GM18508 (cell line): ENCODE measurements around the gene UBTD2.

Source experiments
- ATAC-seq: cut with Tn5 transposase; IDR thresholded peaks from one replicate; pipeline ENCODE4 v1.9.1; 2021; ENCODE audit warnings: moderate number of reproducible peaks; ENCODE audit not compliant: insufficient read depth, unreplicated experiment

The UBTD2 gene

DNA sequence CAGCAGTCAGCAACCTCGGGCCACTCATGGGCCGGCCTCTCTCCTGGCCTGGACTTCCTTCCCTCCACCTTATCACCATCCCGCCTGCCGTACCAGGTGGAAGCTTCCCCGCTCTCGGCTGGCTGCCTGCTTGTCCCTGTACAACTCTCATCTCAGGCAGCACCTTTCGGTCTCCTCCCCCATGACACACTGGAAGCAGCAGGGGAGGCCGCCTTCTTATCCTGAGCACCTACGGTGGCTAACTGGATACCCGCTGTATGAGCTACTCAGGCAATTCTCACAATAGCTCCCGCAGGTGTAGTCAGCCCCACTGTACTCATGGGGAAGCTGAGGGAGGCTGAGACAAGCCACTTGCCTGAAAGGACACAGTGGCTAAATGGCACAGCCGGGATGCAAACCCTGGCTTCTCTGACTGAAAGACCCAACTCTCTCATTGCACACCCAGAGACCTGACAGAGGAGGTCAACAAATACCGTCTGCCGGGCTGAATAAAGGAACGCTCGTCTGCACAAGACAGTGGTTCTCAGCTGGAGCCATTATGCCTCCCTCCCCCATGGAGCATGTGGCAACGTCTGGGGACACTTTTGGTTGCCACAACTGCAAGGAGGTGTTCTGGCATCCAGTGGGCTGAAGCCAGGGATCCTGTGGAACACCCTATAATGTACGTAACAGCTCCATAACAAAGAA lies 105.1 kb downstream of the UBTD2 start:
- ATAC-seq, result no peak

DNA sequence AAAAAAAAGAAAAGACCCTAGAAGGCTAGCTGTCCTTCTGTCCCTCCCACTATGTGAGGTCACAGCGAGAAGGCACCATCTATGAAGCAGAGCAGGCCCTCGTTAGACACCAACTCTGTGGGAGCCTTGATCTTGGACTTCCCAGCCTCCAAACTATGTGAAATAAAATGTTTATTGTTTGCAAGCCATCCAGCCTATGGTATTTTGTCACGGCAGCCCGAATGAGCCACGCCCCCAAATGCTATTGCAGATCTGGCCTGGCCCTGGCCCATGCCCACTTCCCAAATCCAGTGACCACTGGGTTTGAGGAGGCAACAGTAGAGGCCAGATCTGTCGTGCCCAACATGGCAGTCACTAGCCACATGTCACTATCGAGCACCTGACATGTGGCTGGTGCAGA lies 106.4 kb downstream of the UBTD2 start:
- ATAC-seq, result no peak

DNA sequence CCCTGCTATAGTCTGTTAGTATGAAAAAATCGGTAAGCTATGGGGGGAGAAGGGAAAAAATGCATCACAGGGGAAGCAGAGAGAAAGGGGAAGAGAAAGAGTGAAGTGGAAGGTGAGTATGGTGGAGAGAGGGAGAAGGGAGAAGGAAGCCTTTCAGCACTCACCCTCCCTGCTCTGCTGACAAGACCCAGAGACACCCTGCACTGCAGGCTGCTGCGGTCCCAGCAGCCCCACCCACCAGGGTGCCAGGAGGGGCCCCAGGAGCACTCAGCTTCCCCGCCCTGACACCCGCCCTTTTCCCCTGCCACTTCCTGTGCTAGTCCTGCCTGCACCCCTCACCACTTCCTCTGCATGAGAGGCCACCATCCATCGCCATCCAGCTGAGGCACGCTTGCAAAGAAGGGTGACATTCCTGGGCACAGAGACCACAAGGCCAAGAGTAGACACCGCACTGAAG lies 108.3 kb downstream of the UBTD2 start:
- peak; percentile 33 for ATAC-seq

DNA sequence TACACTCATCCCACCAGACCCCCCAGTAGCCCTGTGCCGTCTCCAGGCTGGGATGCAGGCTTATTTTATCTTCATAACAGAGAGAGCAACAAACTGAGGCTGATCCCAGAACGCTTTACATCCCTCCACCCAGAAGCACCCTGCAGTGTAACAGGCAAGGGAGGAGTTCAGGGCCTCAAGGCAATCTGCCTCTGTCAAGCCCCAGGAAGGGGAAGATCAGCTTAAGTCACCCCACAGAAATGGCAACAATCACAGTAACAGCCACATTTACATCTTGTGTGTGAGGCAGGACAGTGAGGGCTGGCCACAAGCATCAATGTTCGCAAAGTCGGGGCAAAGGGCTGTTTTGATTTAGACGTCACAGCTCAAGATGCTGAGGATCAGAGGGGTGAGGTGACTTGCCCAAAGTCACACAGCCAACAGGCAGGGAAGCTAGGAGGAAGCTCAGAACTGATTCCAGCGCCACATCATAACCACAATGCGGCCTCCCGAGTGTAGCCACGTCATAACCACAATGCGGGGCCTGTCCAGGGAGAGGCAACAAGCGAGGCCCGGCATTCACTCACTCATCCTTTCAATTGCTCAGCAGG lies 109.9 kb downstream of the UBTD2 start:
- no peak for ATAC-seq

DNA sequence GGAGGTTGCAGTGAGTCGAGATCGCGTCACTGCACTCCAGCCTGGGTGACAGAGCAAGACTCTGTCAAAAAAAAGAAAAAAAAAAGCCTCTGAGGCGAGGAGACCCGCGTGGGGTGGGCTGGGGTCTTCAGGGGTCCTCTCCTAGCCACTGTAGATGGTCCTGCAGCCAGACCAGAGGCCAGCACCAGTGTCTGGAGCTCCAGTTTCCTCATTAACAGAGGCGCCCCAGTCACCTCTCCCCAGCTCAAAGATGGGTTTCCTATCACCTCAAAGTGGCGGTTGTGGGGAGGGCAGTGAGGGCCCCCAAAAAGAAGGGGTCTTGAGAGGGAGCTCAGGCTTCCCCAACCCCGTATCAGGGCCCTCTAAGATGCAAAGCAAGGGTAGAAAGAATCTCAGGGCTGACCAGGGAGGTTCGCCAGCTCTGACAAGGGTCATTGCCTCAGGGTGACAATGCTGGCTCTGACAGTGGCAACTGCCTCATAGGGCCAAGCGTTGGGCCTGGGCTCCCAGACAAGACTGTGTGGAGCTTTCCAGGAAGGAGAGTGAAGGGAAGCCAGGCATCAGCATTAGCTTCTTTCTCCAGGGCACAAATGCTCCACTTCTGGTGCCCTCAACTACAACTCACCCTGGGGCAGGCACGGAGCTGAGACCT lies 110.5 kb downstream of the UBTD2 start:
- no peak for ATAC-seq

DNA sequence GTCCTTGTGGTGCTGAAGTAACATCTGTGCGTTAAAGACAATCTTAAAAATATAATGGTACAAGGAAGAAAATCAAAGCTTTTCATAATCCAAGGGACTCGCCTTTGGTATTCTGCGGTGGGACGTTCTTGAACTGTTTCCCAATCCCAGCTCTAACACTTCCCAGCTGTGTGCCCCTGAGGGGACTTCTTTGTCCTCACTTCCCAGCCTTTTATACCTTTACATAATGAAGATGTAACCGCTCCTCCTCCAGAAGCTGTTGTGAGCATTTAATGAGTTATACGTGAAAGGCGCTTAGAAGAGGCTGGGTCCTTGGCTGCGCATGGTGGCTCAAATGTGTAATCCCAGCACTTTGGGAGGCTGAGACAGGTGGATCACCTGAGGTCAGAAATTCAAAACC lies 112.4 kb downstream of the UBTD2 start:
- ATAC-seq, result no peak

DNA sequence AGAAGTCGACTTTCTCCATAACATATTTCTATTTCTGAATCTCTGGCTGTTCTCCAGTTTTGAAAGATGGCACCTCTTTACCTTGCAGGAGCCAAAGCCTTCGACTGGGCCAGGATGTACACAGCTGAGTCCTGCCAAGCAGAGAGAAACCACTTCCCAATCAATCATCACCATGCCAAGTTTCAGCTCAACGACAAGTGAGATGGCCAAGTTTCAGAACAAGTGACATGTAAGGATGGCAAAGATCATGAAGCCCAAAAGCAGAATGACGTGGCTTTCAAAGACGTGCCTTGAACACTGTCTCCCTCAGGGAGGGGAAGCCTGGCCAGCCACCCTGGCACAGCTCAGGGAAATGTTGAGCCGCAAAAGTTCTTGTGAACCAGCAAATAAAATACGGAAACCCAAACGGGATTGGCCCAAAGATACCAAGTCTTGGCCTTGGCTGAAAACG lies 113.3 kb downstream of the UBTD2 start:
- no peak for ATAC-seq

DNA sequence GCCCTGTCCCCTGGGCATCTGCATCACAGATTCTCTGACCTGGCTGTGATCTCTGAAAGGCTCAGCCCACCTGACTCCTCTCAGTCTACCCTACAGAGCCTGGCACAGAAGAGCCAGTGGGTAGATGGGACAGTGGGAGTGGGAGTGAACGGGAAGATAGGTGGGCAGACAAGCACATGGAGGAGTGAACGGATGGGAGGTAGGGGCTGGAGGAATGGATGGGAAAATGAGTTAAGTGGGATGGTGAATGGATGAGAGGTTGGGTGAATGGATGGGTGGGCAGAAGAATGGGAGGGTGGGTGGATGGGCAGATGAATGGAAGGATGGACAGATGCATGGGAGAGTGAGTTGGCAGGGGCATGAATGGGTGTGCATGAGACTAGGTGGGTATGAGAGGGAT lies 114.3 kb downstream of the UBTD2 start:
- no peak for ATAC-seq

DNA sequence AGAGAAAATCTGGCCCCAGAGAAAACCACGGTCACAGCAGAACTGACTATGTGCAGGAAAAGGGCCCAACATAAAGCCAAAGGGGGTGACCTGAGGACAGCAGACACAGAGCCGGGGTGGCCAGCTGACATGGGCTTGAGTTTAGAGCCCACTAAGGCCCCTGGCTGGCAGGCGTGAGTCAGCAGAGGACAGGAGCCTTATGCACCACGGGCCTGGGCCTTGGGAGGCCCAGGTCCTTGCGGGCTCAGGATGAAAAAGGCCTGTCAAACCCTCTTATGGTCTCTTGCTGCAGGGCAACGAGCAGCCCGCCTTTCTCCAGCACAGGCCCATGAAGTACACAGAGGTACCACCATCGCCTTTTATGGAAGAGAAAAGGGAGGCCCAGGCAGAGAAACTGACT lies 115.3 kb downstream of the UBTD2 start:
- no peak for ATAC-seq

DNA sequence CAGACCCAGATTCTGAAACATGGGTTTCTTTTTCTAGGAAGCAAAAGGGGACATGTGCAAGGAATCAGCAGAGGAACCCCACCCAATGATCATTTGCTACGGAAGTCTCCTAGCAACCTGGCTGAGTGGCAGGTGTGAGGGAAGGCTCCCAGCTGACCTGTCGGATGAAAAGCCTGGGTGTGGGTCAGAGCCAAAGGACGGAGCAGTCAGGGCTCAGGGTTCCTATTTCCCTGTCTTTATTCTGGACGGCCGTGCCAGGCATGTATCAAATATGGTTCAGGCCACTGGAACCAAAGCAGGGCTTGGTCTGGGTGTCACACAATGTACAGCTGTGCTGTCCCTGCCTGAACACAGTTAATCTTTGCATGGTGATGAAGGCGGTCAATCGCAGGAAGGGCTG lies 115.7 kb downstream of the UBTD2 start:
- ATAC-seq, result no peak

DNA sequence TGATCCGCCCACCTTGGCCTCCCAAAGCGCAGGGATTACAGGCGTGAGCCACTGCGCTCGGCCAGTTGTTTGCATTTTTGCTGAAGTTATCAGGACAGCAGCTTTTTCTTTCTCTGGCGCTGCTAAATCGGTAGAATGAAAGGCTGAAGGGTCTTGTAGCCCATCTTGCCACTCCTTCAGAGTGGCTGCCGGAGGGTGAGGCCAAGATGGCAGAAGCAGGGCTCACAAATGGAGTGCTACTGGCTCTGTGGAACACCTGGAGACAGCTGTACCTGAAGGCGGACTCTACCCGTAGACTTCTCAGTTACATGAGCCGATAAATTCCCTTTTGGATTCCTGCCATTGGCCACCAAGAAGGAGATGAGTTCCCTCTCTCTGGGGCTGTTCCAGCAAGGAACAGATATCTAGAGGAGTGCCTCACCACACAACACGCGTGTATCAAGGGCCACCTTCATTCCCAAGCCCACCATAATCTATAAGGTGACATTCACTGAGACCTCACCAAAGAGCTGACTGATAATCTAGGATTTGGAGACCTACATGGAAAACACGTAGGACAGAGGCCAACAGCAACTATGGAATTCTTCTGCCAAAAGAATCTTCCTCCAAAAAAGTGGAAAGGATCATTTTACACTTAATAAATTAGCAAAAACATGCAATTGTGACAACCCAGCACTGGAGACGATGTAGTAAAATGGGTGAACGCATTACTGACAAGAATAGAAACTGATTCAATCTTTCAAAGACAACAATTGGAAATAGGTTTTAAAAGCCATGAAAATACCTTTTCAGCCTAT lies 117.3 kb downstream of the UBTD2 start:
- no peak for ATAC-seq

DNA sequence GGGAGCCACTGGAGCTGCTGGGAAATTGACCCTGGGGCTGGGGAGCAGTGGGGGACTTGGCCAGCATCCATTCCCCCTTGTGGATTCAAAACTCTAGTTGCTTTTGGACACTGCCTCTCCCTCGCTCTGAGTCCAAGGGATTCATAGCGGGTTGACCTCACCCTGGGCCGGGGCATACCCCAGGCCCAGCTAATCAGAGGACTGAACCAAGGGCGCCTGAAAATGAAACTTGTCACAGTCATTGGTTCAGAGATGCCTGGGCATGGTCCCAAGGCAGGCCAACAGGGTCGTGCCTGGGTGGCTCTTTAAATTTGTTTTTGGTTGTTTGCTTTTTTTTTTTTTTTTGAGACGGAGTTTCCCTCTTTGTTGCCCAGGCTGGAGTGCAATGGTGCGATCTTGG lies 118.1 kb downstream of the UBTD2 start:
- ATAC-seq, result no peak

DNA sequence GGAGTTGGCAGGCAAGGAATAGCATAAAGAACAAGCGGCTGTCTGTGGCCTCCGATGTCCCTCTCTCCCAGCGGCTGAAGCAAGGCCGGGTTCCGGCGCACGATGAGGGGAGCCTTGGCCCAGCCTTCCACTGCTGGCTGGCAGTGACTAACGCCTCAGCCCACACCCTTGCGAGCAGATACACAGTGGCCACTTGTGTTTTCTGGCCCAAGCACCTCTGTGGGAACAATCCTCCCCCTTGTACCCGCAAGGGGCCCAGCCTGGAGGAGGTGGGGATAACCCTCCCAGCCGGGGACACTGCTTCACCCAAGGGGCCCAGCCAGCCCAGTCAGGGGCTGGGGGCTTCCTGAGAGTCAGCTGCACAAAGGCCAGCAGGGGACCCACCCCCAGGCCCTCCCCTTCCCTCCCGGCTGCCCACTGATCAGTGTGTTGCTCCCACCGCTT lies 118.8 kb downstream of the UBTD2 start:
- no peak for ATAC-seq

DNA sequence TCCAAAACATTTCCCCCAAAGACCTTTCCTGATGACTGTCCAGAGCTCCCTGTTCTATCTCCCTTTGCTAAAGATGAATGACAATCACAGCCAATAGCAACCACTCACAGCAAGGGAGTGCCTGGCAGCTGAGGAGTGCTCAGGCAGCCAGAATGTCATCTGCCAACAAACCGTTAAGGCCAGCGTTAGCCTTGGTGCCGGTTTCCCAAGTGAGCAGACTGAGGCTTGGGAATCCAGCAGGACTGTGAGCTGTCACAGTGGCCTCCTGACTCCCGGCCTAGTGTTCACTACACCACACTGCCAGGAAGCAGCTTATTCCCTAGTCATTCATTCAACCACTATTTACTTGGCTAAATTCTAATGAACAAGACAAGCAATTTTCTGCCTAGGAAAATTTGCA lies 120.2 kb downstream of the UBTD2 start:
- ATAC-seq, result no peak

DNA sequence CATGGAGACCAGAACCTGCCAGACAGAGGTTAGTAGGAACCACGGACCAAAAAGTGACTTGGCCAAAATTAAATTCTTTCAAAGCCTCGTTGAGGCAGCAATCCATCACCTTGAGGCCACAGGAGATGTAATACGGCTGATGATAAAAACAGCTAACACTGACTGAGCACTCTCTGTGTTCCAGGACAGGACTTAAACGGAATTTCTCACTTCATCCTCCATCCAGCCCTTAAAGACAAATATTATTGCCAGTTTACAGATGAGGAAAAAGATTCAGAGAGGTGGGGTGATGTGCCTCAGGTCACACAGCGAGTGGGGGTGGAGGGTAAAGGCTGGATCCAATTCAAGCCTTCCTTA lies 120.6 kb downstream of the UBTD2 start:
- no peak for ATAC-seq

DNA sequence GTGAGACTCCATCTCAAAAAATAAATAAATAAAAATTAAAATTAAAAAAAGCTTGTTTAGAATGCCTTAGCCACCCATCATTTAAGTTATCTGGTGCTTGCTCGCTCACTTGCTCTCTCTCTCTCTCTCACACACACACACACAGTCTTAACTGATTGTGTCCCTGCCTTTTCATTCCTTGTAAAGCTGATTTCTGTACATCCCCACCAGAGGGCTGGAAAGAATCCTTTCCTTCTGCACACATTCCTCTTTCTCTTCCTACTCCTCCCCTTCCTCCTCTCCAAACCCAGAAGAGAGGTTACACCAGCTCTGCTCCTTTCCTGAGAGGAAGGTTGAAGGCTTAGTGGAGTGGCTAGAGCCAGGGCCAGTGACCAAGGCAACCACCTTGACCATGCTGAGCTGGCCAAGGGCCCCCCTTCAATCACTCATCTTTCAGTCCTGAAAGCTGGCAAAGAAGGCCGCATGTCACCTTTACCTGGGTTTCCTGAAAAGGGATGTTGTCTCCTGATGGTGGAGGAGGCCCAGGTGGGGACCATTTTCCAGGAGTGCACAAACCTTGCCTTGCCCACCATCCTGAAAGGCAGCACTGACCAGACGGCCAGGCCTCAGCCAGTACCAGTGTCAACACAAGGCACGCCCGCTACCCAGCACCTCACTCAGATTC lies 121.1 kb downstream of the UBTD2 start:
- ATAC-seq, result no peak

DNA sequence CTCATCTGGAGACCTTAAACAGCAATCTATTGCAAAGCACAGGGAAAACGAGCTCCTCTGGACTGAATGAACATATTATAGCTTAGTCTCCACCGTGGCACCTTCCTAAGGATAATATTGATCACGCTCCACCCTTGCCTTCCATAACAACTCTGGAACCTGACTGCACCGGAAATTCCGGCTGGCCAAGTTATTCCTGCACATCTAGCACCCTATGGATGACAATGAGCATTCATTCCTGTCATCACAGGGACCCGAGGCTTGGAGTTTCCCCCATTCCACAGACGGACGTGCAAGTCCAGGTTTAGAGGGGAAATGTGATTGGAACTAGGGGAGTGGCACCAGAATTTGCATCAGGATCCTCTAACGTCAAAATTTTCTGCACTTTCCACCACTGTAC lies 123.1 kb downstream of the UBTD2 start:
- ATAC-seq, result no peak
